Left lung (tissue), 10 donors: Measurements from ENCODE around the gene BCAS1. TPM values are rescaled to one million over a fixed set of nuclear protein-coding genes. Genes with fewer than 3 reads are reported as not detected.

Experiments used
- ATAC-seq: fragments of 200-7000 bp; cut with Tn5 transposase; one replicate; pipeline ENCODE4 v1.9.1; 2020; ENCODE audit warnings: moderate library complexity
- DNase-seq, 4 donors: peaks; one replicate each; pipeline ENCODE4 v3.0.0-alpha.2; 2013 to 2020
- H3K27ac ChIP-seq, 2 donors: fragments of 200-600 bp; sonication (generic) in 1 of 2; one replicate each; pipeline versions ENCODE4 v1.5.0 to v1.8.0; 2020 to 2021
- H3K27me3 ChIP-seq, 2 donors: fragments of 200-600 bp; sonication (generic) in 1 of 2; one replicate each; pipeline versions ENCODE4 v1.5.0 to v1.8.0; 2020 to 2021
- H3K36me3 ChIP-seq, 2 donors: fragments of 200-600 bp; sonication (generic) in 1 of 2; one replicate each; pipeline versions ENCODE4 v1.5.0 to v1.8.0; 2020 to 2021
- H3K4me1 ChIP-seq, 2 donors: fragments of 200-600 bp; one replicate each; pipeline ENCODE4 v1.8.0; 2021
- H3K4me3 ChIP-seq, 2 donors: fragments of 200-600 bp; sonication (generic) in 1 of 2; one replicate each; pipeline versions ENCODE4 v1.5.0 to v1.8.0; 2020 to 2021; ENCODE audit warnings: mild to moderate bottlenecking in 1 of 2
- H3K9me3 ChIP-seq, 2 donors: fragments of 200-600 bp; sonication (generic) in 1 of 2; one replicate each; pipeline versions ENCODE4 v1.5.0 to v1.8.0; 2020 to 2021
- intact Hi-C, 2 donors: fragments of 100-400 bp; cut with DNase I; formaldehyde crosslinking; loops; one replicate each; pipeline versions ENCODE4 v1.11.2 to v1.14.2; 2022
- polyA plus RNA-seq, 6 donors: library from polyadenylated mRNA; unstranded; fragments of 120-200 nt; gene quantifications; one replicate each; pipeline ENCODE4 v1.2.1, GENCODE V29; 2013; ENCODE audit not compliant: insufficient read length in 6 of 6
- total RNA-seq, 2 donors: library from RNA; stranded (reverse); fragmentation: NEBNext Ultra II Directional; extraction: Animal tissue kit (Norgen Biotek cat#: 25700); gene quantifications; one replicate each; pipeline ENCODE4 v1.2.1, GENCODE V29; 2021
- TF ChIP-seq, protein P1 (sequence below), 2 donors: fragments of 200-600 bp; sonication (generic) in 1 of 2; IDR thresholded peaks; one replicate each; pipeline versions ENCODE4 v1.5.0 to v1.8.0; 2021; ENCODE audit warnings: antibody characterized with exemption in 2 of 2
- donor health status: DM: no; HTN: yes; CAD: no.
- donor health status: DM: no; HTN: no; CAD: no.

The BCAS1 gene
- total and polyA plus RNA-seq, 8 donors: 0.44 to 1.6 (median 0.81) TPM

DNA sequence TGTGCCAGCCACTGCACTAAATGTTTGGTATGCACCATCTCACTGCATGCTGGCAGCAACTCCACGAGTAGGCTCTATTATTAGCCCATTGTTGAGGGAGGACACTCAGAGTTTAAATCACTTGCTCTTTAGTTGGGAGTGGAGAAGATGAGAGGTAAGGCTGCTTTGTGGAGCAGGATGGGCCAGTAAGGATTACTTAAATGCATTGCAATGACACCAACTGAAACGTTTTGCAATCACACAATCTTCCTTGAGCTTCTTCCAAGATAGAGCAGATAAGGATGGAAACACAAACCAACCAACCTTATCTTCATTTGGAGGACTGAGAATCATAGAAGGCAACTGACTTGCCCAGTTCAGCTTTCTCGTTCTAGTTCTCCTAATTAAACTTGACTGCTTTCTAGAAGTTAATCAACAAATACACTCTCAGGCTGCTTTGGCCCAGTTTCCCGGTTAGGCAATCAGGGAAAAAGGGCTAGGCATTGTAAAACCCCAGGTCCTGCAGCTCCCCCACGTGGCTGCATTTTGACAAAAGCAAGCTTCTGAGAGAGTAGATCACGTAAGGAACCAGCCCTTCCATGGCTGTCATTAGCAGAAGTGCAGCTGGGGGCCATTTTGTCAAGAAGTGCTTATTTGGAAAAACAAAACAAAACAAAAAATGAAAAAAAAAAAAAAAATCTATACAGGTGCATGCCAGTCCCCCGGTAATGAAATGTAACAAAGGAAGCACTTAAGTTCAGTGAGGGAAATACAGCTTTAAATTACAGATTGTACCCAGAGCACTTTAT is 130.6 kb downstream of the BCAS1 start:
- Histone ChIP-seq H3K9me3 (no peaks in the 10 kb centered on the region), H3K27me3 (no peaks in the 10 kb centered on the region), H3K27ac (peak overlapping the region; percentile 2 to 68), H3K36me3 (no peaks in the 10 kb centered on the region), H3K4me1 (peaks cover 17 to 62% of the 10 kb centered on the region in 2 donors), H3K4me3 (no peak overlapping the region)
- DNase-seq: peak; percentile 73 to 93 (median 86)
- intact Hi-C loops: loop anchor here in 1 of 2 donors (5.0 kb wide), 1 partner anchor 362 kb away; no protein-coding TSS in a partner anchor
- peak; percentile 95 for ATAC-seq
- TF ChIP-seq, protein P1, sequence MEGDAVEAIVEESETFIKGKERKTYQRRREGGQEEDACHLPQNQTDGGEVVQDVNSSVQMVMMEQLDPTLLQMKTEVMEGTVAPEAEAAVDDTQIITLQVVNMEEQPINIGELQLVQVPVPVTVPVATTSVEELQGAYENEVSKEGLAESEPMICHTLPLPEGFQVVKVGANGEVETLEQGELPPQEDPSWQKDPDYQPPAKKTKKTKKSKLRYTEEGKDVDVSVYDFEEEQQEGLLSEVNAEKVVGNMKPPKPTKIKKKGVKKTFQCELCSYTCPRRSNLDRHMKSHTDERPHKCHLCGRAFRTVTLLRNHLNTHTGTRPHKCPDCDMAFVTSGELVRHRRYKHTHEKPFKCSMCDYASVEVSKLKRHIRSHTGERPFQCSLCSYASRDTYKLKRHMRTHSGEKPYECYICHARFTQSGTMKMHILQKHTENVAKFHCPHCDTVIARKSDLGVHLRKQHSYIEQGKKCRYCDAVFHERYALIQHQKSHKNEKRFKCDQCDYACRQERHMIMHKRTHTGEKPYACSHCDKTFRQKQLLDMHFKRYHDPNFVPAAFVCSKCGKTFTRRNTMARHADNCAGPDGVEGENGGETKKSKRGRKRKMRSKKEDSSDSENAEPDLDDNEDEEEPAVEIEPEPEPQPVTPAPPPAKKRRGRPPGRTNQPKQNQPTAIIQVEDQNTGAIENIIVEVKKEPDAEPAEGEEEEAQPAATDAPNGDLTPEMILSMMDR (IDR thresholded peaks at IDR 0.05): peak; percentile 64 to 65

DNA sequence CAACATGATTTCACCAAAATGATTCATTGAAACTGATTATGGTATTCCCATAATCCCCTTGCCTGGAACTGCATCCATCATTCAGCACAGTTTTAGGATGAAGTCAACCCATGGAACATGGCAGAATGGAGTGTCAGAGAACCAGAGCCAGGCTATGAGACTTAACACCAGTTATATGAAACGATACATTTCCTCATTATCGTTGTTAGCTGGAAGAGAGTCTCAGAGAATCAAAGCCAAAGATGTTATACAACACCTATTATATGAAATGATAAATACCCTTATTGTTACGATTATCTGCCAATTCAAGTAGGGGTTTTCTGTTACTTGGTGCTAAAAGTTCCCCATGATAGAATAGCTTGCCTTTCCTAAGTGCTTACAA is 131.2 kb downstream of the BCAS1 start:
- Histone ChIP-seq H3K9me3 (no peaks in the 10 kb centered on the region), H3K4me3 (no peak overlapping the region), H3K27ac (peak overlapping the region; percentile 2 to 68), H3K36me3 (no peaks in the 10 kb centered on the region), H3K27me3 (no peaks in the 10 kb centered on the region), H3K4me1 (peaks cover 22 to 68% of the 10 kb centered on the region in 2 donors)
- TF ChIP-seq, protein P1 (IDR thresholded peaks at IDR 0.05): no peak
- ATAC-seq: no peak
- no peak for DNase-seq
- intact Hi-C loops: loop anchor here in 1 of 2 donors (5.0 kb wide), 1 partner anchor 362 kb away; no protein-coding TSS in a partner anchor

DNA sequence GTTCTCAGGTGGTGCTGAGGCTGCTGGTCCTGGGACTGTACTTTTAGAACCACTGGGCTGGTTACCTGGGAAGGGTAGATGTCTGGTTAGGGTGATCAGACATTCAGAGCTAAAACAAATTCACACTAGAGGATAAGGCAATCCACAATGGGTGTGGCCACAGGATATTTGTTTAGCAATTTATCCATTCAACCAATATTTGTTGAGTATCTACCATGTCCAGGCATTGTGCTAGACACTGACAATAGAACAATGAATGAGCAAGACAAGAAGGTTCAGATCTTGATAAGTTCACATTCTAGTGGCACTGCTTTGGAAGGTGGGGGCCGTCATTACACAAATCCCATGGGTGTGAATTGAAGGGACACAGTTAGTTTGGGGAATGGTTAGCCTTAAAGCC is 131.7 kb downstream of the BCAS1 start:
- no peak for DNase-seq
- no peak overlapping the region for H3K4me3 ChIP-seq
- TF ChIP-seq, protein P1 (IDR thresholded peaks at IDR 0.05): no peak
- ATAC-seq: no peak
- H3K27me3 ChIP-seq: no peaks in the 10 kb centered on the region
- H3K9me3 ChIP-seq: no peaks in the 10 kb centered on the region
- H3K4me1 ChIP-seq: peaks cover 25 to 68% of the 10 kb centered on the region in 2 donors
- H3K27ac ChIP-seq: peak overlapping the region in 1 of 2 donors; percentile 68
- intact Hi-C loops: loop anchor here in 1 of 2 donors (5.0 kb wide), 1 partner anchor 361 kb away; no protein-coding TSS in a partner anchor
- no peaks in the 10 kb centered on the region for H3K36me3 ChIP-seq

DNA sequence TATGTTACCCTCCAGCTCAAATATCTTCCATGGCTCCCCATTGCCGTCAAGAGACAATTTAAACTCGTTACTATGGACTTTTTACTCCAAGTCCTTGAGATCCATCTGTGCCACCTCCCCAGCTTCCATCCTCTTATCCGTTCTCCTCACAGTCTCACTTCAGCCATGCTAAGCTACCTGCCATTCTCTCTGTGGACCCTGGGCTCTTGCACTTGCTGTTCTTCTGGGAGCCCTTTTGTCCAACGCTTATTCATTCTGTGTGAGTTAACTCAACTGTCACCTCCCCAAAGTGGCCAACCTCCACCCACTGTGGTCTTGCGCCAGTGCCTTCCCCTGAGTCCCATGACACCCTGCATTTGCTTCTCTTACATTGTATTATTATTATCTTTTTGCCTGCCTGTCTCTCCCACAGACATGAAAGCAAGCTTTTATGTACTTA is 132.4 kb downstream of the BCAS1 start:
- ATAC-seq: no peak
- no peak overlapping the region for H3K4me3 ChIP-seq
- intact Hi-C loops: loop anchor here in 1 of 2 donors (5.0 kb wide), 1 partner anchor 361 kb away; no protein-coding TSS in a partner anchor

DNA sequence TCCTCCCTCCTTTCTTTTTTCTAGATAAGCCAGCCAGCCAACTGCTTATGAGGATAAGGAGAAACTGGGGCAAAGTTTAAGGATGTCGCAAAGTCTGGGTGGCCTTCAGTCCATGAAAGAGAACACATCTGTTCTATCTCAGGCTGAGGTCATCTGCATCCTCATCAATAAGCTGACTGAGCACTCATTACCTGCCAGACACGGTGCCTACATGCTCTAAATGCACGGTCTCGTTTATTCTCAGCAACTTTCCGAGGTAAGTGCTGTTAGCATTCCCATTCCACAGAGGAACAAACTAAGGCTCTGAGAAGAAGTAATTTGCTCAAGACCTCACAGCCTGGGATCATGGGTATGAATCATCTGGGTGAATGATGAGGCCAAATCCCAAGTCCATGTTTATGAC is 133.1 kb downstream of the BCAS1 start:
- intact Hi-C loops: loop anchor here in 1 of 2 donors (5.0 kb wide), 1 partner anchor 360 kb away; no protein-coding TSS in a partner anchor
- no peak for ATAC-seq
- no peak overlapping the region for H3K27ac ChIP-seq
- no peak for DNase-seq
- H3K36me3 ChIP-seq: no peaks in the 10 kb centered on the region
- no peak overlapping the region for H3K4me3 ChIP-seq
- H3K9me3 ChIP-seq: no peaks in the 10 kb centered on the region
- H3K4me1 ChIP-seq: peaks cover 25 to 65% of the 10 kb centered on the region in 2 donors
- H3K27me3 ChIP-seq: no peaks in the 10 kb centered on the region
- TF ChIP-seq, protein P1 (IDR thresholded peaks at IDR 0.05): no peak

More for the DNA sequence above, 132.4 kb downstream of the BCAS1 start:
- no peaks in the 10 kb centered on the region for H3K9me3 ChIP-seq
- H3K4me1 ChIP-seq: peaks cover 25 to 65% of the 10 kb centered on the region in 2 donors
- no peaks in the 10 kb centered on the region for H3K27me3 ChIP-seq
- TF ChIP-seq, protein P1 (IDR thresholded peaks at IDR 0.05): no peak
- DNase-seq: no peak
- no peaks in the 10 kb centered on the region for H3K36me3 ChIP-seq
- H3K27ac ChIP-seq: no peak overlapping the region
